HG03135 (cell line): ENCODE results near the gene SCMH1.
"Not testable (repeated sequence)": the region's sequence is repeated elsewhere in the genome, so short reads cannot be mapped to it uniquely, and the experiment has no call there.

Experiments
- ATAC-seq: cut with Tn5 transposase; IDR thresholded peaks from one replicate; pipeline ENCODE4 v1.9.1; 2021; ENCODE audit warnings: mild to moderate bottlenecking, moderate library complexity; ENCODE audit not compliant: unreplicated experiment

The SCMH1 gene

GRCh38 chr1:41217441-41217840 is 24.7 kb downstream of the SCMH1 start:
- ATAC-seq = no peak

- ATAC-seq = no peak
These were observed 26.5 kb downstream of the SCMH1 start for GRCh38 chr1:41215623-41216022.

- no peak for ATAC-seq
These were observed 28.8 kb downstream of the SCMH1 start for GRCh38 chr1:41213341-41213740.

GRCh38 chr1:41211608-41212007 is 30.5 kb downstream of the SCMH1 start:
- ATAC-seq = not testable (repeated sequence)

GRCh38 chr1:41207053-41207452 is 35.1 kb downstream of the SCMH1 start:
- ATAC-seq = not testable (repeated sequence)

DNA sequence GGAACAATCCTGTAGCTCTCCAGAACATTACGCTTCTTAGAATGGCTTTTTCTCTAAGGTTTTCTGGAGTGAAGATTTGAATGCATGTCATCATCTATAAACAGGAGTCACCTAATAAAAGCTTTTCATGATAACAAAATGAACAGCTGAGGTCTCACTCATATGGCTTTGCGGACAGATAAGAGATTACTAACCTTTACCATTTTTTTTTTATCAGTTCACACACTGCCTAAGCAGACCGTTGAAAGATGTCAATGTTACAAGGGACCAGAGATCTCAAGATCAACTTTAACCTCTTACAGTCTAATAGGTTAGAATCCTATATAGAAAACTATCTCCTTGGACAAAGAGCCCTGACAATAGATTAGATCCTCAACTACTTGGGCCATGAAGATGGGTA is 41.4 kb downstream of the SCMH1 start:
- no peak for ATAC-seq

DNA sequence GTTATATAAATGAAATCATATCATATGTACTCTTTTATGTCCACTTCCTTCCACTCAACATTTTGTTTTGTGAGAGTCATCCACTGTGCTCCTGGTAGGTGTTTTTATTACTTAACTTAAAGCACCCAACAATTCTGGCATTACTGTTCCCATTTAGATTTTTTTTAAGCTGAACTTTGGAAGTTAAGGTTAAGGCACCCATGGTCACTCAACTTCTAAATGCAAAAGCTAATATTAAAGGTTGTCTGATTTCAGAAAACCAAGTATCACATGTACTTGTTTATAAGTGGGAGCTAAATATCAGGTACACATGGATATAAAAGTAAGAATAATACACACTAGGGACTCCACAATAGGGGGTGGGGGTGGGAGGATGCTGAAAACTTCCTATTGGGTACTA is 42.7 kb downstream of the SCMH1 start:
- ATAC-seq = no peak

DNA sequence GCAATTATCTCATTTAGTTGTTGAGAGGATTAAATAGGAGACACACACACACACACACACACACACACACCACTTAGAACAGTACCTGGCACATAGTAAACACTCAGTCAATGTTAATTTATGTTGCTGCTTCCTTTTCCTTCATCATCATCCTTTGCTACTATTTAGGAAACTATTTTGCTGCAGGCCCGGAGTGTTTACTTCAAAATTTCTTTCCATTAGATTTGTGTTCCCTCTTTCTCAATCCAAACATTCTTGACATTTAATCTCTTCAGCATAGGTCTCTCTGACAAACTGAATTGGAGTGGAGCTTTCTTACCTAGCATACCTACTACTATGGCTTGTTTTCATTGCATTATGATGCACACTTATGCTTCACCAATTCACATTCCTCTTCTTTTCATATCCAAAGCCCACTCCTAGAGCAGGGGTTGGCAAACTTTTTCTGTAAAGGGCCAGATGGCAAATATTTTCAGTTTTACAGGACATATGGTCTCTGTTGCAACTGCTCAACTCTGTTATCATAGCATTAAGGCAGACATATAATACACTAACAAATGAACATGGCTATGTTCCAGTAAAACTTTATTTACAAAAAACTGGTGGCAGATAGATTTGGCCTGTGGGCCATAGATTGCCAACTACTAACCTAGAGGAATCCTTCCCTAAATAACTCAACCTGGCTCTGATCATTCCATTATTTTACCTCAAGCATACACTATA is 49.5 kb downstream of the SCMH1 start:
- no peak for ATAC-seq

- no peak for ATAC-seq
These were observed 57.7 kb downstream of the SCMH1 start for GRCh38 chr1:41184446-41184845.

DNA sequence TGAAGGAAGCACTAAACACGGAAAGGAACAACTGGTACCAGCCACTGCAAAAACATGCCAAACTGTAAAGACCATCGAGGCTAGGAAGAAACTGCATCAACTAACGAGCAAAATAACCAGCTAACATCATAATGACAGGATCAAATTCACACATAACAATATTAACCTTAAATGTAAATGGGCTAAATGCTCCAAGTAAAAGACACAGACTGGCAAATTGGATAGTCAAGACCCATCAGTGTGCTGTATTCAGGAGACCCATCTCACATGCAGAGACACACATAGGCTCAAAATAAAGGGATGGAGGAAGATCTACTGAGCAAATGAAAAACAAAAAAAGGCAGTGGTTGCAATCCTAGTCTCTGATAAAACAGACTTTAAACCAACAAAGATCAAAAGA is 63.9 kb downstream of the SCMH1 start:
- ATAC-seq = not testable (repeated sequence)

- ATAC-seq = no peak
These were observed 66.6 kb downstream of the SCMH1 start for GRCh38 chr1:41175546-41175945.

DNA sequence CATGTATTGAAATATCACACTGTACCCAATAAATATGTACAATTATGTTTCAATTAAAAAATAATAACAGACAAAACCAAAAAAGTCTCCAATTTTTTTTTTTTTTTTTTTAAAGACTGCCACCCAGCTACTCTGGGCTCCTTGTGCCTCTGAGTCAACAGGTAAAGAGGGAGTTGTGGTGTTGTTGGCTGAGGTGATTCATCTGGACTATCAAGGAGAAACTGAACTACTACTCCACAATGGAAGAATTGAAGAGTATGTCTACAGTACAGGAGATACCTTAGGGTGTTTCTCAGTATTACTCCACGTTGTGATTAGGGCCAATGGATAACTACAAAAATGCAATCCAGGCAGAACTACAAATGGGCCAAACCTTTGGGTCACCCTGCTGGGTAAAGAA is 67.9 kb downstream of the SCMH1 start:
- no peak for ATAC-seq

DNA sequence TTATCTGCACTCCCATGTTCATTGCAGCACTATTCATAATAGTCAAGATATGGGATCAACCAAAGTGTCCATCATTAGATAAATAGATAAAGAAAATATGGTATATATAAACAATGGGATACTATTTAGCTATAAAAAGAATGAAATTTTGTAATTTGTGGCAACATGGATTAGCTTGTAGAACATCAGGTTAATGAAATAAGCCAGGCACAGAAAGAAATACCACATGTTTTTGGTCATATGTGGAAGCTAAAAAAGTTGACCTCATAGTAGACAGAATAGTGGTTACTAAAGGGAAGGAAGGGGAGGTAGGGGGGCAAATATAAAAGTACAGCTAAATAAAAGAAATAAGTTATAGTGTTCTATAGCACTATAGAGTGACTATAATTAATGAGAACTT is 68.5 kb downstream of the SCMH1 start:
- ATAC-seq = no peak

- no peak for ATAC-seq
These were observed 70.7 kb downstream of the SCMH1 start for GRCh38 chr1:41171266-41171874.

DNA sequence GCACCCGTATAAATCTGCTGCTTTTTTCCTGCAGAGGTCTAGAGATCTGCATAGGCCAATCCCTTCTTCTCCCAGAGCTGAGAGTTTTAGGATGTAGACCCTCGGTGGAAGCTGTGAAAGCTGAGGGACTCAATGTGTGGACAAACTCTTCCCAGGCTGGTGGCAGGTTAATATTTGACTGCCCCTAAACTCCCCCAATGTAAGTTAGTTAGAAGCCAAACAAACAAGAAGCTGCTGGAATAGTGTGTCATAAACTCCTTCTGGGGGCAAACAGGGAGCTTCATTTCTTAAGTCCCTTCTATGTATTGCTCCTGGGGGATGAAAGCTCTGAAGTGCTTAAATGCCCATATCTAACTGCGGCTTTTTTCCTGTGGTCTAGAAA is 72.3 kb downstream of the SCMH1 start:
- ATAC-seq = no peak

- ATAC-seq = no peak
These were observed 72.9 kb downstream of the SCMH1 start for GRCh38 chr1:41169066-41169798.

DNA sequence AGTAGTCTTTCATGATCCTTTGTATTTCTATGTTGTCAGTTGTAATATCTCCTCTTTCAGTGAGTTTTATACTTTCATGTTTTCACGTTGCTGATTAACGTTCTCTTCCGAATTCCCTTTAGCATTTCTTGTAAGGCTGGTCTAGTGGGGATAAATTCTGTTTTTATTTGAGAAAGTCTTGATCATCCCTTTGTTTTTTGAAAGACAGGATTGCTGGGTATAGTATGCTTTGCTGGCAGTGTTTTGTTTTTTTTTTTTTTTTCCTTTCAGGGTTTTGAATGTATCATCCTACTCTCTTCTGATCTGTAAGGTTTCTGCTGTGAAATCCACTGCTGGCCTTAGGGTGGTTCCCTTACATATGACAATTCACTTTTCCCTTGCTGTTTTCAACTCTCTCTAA is 74.4 kb downstream of the SCMH1 start:
- ATAC-seq = no peak

DNA sequence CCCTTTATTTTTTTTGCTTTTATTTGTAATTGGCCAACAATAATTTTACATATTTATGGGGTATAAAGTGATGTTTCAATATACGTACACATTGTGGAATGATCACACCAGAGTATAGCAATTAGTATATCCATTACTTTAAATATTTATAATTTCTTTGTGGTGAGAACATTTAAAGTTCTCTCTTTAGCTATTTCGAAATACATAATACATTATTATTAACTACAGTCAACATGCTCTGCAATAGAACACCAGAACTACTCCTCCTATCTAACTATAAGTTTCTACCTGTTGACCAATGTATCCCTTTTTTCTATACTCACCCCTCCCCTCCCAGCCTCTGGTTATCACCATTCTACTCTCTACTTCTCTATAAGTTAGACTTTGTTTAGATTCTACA is 77.4 kb downstream of the SCMH1 start:
- ATAC-seq = no peak

- ATAC-seq = no peak
These were observed 79.7 kb downstream of the SCMH1 start for GRCh38 chr1:41162441-41162840.

DNA sequence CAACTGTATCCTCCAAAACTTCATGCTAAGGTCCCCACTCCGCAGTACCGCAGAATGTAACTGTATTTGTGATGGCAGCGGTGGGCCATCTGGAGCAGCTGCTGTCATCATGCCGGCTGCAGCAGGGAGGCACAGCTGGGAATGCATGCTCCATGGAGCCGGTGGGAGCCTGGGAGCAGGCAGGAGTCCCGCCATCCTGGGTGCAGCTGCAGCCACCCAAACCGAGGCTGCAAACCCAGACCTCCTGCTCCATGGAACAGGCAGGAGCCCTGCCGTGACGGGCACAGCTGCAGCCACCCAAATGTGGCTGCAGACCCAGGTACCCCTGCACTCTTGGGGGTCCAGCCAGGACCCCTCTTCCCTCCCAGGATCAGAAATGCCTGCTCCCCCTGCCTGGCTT is 80.3 kb downstream of the SCMH1 start:
- ATAC-seq = no peak

GRCh38 chr1:41160498-41161110 is 81.5 kb downstream of the SCMH1 start:
- ATAC-seq = no peak

GRCh38 chr1:41158966-41159365 is 83.1 kb downstream of the SCMH1 start:
- no peak for ATAC-seq
